ENCODE data around the gene CD81. TPM values are rescaled to one million over a fixed set of nuclear protein-coding genes. Genes with fewer than 3 reads are reported as not detected.
"Not testable (repeated sequence)": the region's sequence is repeated elsewhere in the genome, so short reads cannot be mapped to it uniquely, and the experiment has no call there.

The CD81 gene
- total RNA-seq, 1 donor from 2014 or later = 248 TPM

GRCh38 chr11:2357651-2358050, 19.5 kb upstream of the CD81 start:
- not testable (repeated sequence) for DNase-seq

GRCh38 chr11:2358754-2359442, 18.2 kb upstream of the CD81 start:
- DNase-seq = no peak

DNA sequence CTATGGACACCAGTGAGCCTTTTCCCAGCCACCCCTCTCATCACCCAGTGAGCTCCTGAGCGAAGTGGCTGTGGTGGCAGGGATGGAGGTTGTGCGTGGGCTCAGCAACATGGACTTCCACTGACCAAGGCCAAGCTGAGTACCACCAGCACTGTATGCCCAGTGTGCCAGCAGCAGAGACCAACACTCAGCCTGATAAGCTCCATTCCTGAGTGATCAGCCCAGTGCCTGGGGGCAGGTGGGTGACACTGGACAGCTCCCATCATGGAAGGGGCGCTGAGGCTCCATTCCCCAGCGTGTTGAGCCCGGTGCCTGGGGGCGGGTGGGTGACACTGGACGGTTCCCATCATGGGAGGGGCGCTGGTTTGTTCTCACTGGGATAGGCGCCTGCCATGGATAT, 17.6 kb upstream of the CD81 start:
- DNase-seq = no peak

DNA sequence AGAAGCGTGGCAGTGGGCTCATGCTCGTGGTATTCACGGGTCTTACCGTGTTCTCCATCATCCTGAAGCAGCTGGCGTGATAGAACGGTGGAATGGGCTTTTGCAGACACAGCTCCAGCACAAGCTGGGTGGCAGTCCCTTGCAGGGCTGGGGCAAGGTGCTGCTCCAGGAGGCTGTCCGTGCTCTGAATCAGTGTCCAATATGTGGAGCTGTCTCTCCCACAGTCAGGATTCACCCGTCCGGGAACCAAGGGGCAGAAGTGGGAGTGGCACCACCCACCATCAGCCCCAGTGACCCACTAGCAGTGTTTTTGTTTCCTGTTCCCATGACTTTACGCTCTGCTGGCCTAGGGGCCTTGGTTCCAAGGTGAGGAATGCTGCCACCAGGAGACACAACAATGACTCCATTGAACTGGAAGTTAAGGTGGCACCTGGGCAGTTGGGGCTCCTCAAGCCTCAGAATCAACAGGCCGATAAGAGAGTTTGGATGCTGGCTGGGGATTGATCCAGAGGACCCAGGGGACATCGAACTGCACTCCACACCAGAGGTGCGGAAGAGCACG, 16.9 kb upstream of the CD81 start:
- DNase-seq = no peak

- DNase-seq = no peak
Measured at GRCh38 chr11:2361565-2361964, 15.5 kb upstream of the CD81 start.

- DNase-seq = no peak
Measured at GRCh38 chr11:2362414-2362813, 14.7 kb upstream of the CD81 start.

GRCh38 chr11:2363130-2363529, 14.0 kb upstream of the CD81 start:
- DNase-seq = no peak

DNA sequence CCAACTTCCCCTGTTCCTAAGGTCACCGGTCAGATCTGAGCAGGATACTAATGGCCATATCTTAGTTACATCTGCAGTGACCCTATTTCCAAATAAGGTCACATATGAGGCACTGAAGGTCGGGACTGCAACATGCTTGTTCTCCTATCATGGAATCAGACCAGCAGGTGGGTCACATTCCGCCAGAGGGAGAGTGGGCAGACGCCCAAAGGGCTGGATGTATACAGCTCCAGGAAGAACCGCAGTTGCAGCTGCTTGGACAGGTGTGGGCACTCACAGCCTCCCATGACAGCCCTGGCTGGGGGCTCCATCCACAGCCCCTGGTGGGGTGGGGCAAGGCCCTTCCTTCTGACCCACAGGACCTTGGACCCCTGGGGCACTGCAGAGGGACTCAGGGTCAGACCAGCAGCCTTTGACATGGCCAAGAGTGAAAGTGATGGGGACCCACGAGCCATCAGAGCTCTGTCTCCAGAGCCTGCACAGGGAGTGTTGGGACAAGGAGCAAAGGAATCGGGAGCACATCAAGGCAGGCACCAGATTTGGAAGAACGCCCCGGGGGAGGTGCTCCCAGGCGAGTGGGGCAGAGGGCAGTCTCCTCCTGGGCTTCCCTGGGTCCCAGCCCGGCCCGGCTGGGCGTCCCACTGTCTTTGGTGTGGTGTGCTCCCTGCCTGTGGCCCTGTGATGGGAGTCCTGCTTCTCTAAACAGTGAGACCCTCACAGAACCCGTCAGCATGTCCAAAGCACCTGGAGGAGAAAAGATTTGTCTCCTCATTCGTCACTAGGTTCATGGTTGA, 13.3 kb upstream of the CD81 start:
- DNase-seq = no peak

GRCh38 chr11:2364386-2364785, 12.7 kb upstream of the CD81 start:
- not testable (repeated sequence) for DNase-seq

GRCh38 chr11:2365571-2366210, 11.4 kb upstream of the CD81 start:
- DNase-seq = no peak

DNA sequence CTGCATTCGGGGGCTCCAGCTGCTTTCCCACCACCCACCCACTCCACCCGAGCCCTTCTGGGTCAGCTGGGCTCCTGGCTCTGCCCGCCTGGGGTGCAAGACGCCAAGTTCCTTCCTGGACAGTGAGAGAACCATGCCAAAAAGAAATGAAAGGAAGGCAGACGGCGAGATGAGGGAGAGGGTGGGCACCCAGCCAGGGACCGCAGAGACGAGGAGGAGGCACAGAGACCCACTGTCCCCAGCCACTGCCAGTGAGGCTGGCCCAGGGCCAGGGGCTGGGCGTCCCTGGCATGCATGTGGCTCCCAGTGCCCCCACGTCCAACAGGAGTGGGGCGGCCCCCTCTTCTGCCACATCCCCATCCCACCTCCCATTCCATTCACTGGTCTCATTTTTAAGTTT, 10.8 kb upstream of the CD81 start:
- no peak for DNase-seq

DNA sequence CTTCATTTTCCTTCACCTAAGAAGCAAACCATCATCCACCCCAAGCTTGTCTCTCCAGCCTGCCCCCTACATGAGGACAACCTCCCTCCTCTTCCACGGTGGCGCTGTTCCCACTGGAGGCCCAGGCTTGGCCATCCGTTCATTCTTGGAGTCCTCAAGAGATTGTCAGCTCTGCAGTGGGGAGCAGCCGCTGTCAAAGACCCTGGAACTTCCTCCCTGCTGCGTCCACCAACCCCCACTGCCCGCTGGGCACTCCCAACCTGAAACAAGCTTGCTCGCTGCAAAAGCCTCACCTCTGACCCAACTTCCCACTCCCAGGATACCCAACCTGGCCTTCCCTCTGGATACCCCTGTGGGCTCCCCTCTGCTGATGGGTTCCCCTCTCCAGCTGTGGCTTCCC, 10.4 kb upstream of the CD81 start:
- DNase-seq = no peak

DNA sequence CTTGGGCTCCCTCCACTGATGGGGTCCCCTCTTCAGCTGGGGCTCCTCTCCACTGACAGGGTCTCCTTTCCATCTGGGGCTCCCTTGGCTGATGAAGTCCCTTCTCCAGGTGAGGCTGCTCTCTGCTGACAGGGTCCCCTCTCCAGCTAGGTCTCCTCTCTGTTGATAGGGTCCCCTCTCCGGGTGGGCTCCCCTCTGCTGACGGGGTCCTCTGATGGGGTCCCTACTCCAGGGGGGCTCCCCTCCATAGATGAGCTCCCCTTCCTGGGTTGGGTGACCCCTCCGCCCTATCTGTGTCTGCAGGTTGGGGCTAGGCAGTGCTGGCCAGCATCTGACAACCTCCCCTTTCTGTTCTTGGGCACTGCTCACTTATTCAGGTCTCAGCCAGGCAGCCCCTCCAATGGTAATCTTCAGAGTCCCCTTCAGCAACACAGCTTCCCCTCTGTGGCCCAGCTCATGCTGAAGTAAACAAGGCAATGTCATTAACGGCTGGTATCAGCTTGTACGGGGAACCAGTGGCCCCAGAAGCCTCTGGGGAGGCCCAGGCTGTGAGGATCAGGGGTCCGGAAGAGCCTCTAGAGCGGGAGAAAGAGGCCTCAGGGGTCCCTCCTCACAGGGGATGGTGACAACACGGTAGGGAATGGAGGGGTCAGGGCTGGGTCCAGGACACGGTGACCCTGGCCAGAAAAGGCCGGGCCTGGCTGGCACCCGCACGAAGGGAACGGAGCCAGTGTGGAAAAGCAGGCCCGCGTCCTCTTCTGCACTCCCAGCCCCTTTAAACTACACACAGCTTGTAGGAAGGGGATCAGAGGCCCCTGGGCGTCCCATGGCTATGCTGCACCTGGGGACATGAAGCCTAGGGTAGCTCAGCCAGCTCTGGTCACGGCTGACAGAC, 9.6 kb upstream of the CD81 start:
- DNase-seq = no peak

DNA sequence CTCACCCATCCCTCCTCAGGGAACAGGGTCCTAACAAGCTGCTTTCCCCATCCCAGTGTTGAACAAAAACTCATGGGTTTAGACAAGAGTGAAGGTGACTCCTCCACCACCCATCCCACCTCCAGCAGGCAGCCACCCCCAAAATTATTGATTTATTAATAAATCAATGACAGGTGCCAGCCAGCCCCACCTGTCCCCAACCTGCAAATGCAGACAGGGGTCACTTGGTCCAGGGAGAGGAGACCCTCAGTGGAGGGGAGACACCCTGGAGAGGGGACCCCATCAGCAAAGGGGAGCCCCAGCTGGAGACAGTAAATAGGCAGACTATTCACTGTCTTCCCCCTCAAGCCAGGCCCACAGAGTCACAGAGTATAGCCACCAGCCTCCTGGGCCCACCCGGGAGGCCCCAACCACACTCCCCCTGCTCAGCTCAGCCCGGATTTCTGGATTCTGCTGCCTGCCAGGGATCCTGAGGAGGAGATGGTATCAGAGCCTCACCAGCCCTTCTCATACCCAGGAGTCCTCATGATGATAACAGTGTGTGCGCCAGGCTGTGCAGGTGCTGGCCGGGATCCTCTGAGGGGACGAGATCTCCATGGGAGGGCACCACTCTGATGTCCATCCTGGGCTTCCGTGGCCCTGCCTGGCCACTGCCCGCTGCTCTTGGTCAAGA, 8.8 kb upstream of the CD81 start:
- no peak for DNase-seq

DNA sequence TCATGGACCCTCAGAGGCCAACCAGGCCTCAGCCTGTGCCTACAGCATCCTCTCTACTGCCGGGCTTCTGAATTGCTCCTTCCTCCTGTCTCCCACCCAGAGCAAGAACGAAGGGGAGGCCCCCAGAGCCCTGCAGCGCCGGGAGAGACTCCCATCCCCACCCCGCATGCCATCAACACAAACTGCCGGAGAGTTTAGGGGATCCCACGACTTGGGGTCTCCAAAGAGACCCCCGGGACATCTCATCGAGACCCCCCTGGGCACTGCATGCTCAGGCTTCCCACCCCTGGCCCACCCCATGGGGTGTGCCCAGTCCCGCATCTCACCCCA, 8.3 kb upstream of the CD81 start:
- no peak for DNase-seq

GRCh38 chr11:2369320-2369719, 7.8 kb upstream of the CD81 start:
- DNase-seq = no peak

GRCh38 chr11:2369896-2370295, 7.2 kb upstream of the CD81 start:
- DNase-seq = no peak

- DNase-seq = no peak
Measured at GRCh38 chr11:2374456-2375201, 2.5 kb upstream of the CD81 start.

- DNase-seq = no peak
Measured at GRCh38 chr11:2375341-2375853, 1.7 kb upstream of the CD81 start.

DNA sequence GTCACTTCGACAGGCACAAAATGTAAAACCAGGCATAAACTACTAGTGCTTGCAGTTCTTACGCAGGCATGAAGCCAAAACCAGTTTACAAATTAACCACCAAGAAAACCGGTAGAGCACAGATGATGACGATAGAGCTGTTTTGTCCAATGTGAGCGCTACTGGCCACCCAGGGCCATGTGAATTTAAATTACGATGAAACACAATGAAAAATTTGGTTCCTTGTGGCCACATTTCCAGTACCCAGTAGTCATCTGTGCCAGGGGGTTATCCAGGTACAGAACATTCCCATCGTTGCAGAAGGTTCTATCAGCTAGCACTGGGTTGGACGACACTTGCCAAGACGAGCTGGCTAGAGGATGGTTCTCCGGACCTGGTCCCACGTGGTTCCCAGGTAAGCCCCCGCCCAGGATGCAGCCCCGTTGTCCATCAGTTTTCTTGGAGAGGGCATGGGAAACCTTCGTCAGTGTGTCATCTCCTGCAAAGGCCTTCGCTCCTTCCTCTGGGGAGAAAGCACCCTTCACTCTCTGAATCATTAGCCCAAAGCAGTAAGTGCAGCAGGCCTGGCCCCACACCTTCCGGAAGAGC, 1.1 kb upstream of the CD81 start:
- no peak for DNase-seq
